PC-9 (cell line): ENCODE measurements around the gene SLC35D1. TPM values are rescaled to one million over a fixed set of nuclear protein-coding genes. Genes with fewer than 3 reads are reported as not detected.

Experiments
- Bru-seq: library from RNA; stranded (reverse); fragments of 400-500 nt; gene quantifications from one replicate; lab custom pipeline; 2021; lab: Mats Ljungman, UMichigan
- BruChase-seq, 2 experiments: library from RNA; stranded (reverse); fragments of 400-500 nt; gene quantifications; one replicate each; lab custom pipeline; 2021; lab: Mats Ljungman, UMichigan
- BruUV-seq: library from RNA; stranded (reverse); fragments of 400-500 nt; replicated peaks from 2 replicates; lab custom pipeline; 2021; lab: Mats Ljungman, UMichigan
- CTCF ChIA-PET: fragments of 300-600 bp; sonication (Branson Sonifier 250); formaldehyde crosslinking; loops from one replicate; lab custom pipeline; 2022; ENCODE audit warnings: antibody characterized with exemption; lab: Charles Lee
- POLR2A ChIA-PET: fragments of 300-600 bp; sonication (Branson Sonifier 250); formaldehyde crosslinking; loops from one replicate; lab custom pipeline; 2022; ENCODE audit warnings: antibody characterized with exemption; ENCODE audit not compliant: unreplicated experiment; lab: Charles Lee
- DNase-seq, 2 experiments: peaks; one replicate each; pipeline versions ENCODE4 v3.0.0 to v3.0.0-alpha.2; 2015 to 2022; ENCODE audit warnings: mixed read lengths in 1 of 2
- H2AFZ ChIP-seq: fragments of 200-600 bp; sonication (generic); 2 replicates; pipeline ENCODE4 v1.8.1; 2017; ENCODE audit warnings: antibody characterized with exemption
- H3F3A ChIP-seq: fragments of 200-600 bp; sonication (generic); 2 replicates; pipeline ENCODE4 v1.8.1; 2017; ENCODE audit warnings: antibody characterized with exemption, mild to moderate bottlenecking, low read depth; ENCODE audit not compliant: insufficient read depth
- H3K27ac ChIP-seq: fragments of 200-600 bp; sonication (generic); 2 replicates; pipeline ENCODE4 v1.6.1; 2016; ENCODE audit warnings: mixed run types
- H3K27me3 ChIP-seq: fragments of 200-600 bp; sonication (generic); 2 replicates; pipeline ENCODE4 v1.6.1; 2016; ENCODE audit warnings: low read depth, mixed run types; ENCODE audit not compliant: insufficient read depth
- H3K36me3 ChIP-seq: fragments of 200-600 bp; sonication (generic); 2 replicates; pipeline ENCODE4 v1.6.1; 2016; ENCODE audit warnings: low read depth, mixed run types
- H3K4me1 ChIP-seq: fragments of 200-600 bp; sonication (generic); replicated peaks from 2 replicates; pipeline ENCODE4 v1.6.1; 2016; ENCODE audit warnings: mixed run types; ENCODE audit not compliant: insufficient read depth
- H3K4me2 ChIP-seq: fragments of 200-600 bp; sonication (generic); 2 replicates; pipeline ENCODE4 v1.6.1; 2017; ENCODE audit warnings: mixed run types
- H3K4me3 ChIP-seq: fragments of 200-600 bp; sonication (generic); 2 replicates; pipeline ENCODE4 v1.6.1; 2016; ENCODE audit warnings: mixed run types
- H3K79me2 ChIP-seq: fragments of 200-600 bp; sonication (generic); 2 replicates; pipeline ENCODE4 v1.6.1; 2017; ENCODE audit warnings: low read depth, mixed run types
- H3K9me2 ChIP-seq: fragments of 200-600 bp; sonication (generic); 2 replicates; pipeline ENCODE4 v1.8.1; 2017; ENCODE audit warnings: mild to moderate bottlenecking; ENCODE audit not compliant: insufficient read depth
- H3K9me3 ChIP-seq: fragments of 200-600 bp; sonication (generic); 2 replicates; pipeline ENCODE4 v1.8.1; 2016; ENCODE audit warnings: low read depth; ENCODE audit not compliant: insufficient read depth
- H4K20me1 ChIP-seq: fragments of 200-600 bp; sonication (generic); 2 replicates; pipeline ENCODE4 v1.8.1; 2017; ENCODE audit not compliant: insufficient read depth
- EZH2 ChIP-seq: fragments of 200-600 bp; sonication (generic); IDR thresholded peaks from 2 replicates; pipeline ENCODE4 v1.8.0; 2017; ENCODE audit warnings: antibody characterized with exemption, low read depth
- intact Hi-C: fragments of 100-400 bp; cut with micrococcal nuclease; formaldehyde crosslinking; loops from one replicate; pipeline ENCODE4 v1.10.0; 2022; ENCODE audit not compliant: unreplicated experiment
- long read RNA-seq: library from polyadenylated mRNA; stranded (forward); transcript quantifications from one replicate; pipeline ENCODE4 v2.0.0, GENCODE V29; 2022
- total RNA-seq: library from RNA; stranded (reverse); gene quantifications from 2 replicates; pipeline ENCODE4 v1.2.3, GENCODE V29; 2021
- TF ChIP-seq, protein P1 (sequence below): fragments of 200-600 bp; sonication (generic); conservative IDR thresholded peaks from 2 replicates; pipeline ENCODE4 v1.6.1; 2017; ENCODE audit warnings: mixed run types, antibody characterized with exemption, mild to moderate bottlenecking, moderate library complexity

The SLC35D1 gene
- total RNA-seq (2.3 and 2.6 TPM in 2 replicates), Bru-seq, nascent RNA (percentile 56 among the genes with signal in this experiment), BruChase-seq, experiment 1, labeled RNA remaining after a 2-hour chase (percentile 54 among the genes with signal in this experiment), BruChase-seq, experiment 2, labeled RNA remaining after a 6-hour chase (percentile 53 among the genes with signal in this experiment)
- long read RNA-seq, partial matches to known transcripts: 0 of 1 reads
- long read RNA-seq, other reads (novel, unspliced or antisense): 1 of 1 reads

DNA sequence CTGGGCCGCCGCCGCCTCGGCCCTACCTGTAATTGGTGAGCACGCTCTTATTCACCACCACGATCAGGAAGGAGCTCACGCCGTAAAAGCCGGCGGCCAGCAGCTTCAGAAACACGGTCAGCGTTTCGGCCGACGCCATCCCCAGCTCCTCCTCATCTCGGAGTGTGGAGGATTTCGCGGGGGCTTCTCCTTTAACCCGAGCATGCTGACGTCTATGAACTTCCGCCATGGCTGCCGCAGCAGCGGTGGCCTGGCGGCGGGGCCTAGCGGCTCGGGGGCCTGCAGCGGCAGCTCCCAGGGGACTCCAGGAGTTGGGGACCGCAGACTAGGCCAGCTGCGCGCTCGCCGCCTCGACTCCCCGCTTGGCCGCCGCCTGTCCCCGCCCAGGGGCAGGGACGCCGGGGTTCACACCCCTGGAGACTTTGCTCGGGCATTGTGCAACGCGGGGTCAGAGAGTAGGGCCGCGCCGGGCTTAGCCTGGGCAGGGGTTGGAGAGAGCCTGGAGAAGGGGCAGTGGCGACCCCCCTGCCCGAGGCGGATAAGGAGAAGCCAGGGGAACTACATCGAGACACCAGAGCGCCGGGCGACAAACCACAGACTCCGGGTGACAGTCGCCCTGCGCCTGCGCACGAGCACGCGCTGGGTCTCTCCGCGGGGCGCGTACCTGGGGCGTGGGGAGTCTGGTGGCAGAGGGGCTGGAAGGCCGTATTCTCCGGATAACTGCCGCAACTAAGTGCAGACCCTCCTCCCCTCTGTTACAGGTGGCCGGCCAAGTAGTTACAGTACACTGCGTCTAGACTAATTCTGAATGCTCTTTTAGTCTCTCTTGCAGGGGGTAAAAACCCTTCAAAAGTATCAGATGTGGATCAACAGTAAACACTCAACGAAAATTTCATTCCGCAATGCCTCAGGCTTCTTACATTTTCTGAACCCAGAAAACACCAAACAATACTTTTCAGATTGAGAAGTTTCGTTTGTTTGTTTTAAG is at the start of gene SLC35D1:
Gene SLC35D1 (minus strand): TSS at position 364 of the 988 bp plus-strand sequence. CDS start 135 bp downstream, at position 229.
- no peaks in the 10 kb centered on the region for H4K20me1 ChIP-seq
- DNase-seq: peak; percentile 37 to 61
- peak within 1 kb of the TSS; percentile 99 for H2AFZ ChIP-seq
- H3K9me3 ChIP-seq: no peaks in the 10 kb centered on the region
- intact Hi-C loops: loop anchor here (2.0 to 10.0 kb wide), 2 partner anchors 129 to 161 kb away; partner anchors contain the start of genes DNAI4 and MIER1
- CTCF ChIA-PET: interaction anchor here (0.6 kb wide), 1 partner anchor 550 kb away, joined by 5 read pairs; no protein-coding TSS in a partner anchor
- no peaks in the 10 kb centered on the region for H3K36me3 ChIP-seq
- peaks cover 13% of the 10 kb centered on the region for H3K4me1 ChIP-seq
- H3K4me2 ChIP-seq: peak within 1 kb of the TSS; percentile 97
- no peaks in the 10 kb centered on the region for H3F3A ChIP-seq
- peaks cover 7% of the 10 kb centered on the region; the same call in 1 of the 2 replicates for H3K79me2 ChIP-seq
- TSS peak; percentile 26 for BruUV-seq
- POLR2A ChIA-PET: interaction anchor here (0.5 to 0.7 kb wide), 3 partner anchors 8 to 115 kb away, joined by 3 to 10 read pairs (median 3); no protein-coding TSS in a partner anchor
- H3K4me3 ChIP-seq: peak within 1 kb of the TSS; percentile 99
- TF ChIP-seq EZH2: no peak
- TF ChIP-seq, protein P1, sequence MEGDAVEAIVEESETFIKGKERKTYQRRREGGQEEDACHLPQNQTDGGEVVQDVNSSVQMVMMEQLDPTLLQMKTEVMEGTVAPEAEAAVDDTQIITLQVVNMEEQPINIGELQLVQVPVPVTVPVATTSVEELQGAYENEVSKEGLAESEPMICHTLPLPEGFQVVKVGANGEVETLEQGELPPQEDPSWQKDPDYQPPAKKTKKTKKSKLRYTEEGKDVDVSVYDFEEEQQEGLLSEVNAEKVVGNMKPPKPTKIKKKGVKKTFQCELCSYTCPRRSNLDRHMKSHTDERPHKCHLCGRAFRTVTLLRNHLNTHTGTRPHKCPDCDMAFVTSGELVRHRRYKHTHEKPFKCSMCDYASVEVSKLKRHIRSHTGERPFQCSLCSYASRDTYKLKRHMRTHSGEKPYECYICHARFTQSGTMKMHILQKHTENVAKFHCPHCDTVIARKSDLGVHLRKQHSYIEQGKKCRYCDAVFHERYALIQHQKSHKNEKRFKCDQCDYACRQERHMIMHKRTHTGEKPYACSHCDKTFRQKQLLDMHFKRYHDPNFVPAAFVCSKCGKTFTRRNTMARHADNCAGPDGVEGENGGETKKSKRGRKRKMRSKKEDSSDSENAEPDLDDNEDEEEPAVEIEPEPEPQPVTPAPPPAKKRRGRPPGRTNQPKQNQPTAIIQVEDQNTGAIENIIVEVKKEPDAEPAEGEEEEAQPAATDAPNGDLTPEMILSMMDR: no peak
- H3K27ac ChIP-seq: peak within 1 kb of the TSS; percentile 41
- no peaks in the 10 kb centered on the region for H3K27me3 ChIP-seq
- no peaks in the 10 kb centered on the region for H3K9me2 ChIP-seq

DNA sequence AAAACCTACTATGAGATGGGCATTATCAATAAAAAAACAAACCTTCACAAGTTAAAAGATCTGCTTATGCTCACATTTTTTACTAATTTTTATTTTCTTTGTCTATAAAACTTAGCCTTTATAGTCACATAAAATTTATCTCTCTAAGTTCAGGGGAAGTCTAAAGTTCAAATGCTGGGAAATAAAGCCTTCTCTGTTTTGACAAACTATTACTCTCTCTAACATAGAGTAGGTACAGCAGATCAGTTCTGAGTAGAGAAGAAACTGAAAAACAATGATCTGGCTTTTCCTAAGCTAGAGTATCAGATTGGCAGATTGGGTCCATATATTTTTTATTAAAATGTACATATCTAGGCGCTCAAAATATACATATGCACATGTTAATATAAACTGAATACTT is 49.6 kb upstream of the SLC35D1 start:
- no peaks in the 10 kb centered on the region for H3K36me3 ChIP-seq
- intact Hi-C loops: no loop called here
- H3K27me3 ChIP-seq: no peaks in the 10 kb centered on the region
- no peaks in the 10 kb centered on the region for H4K20me1 ChIP-seq
- no peak overlapping the region for H3K4me2 ChIP-seq
- H3K9me3 ChIP-seq: no peaks in the 10 kb centered on the region
- H3K4me1 ChIP-seq: no peaks in the 10 kb centered on the region
- DNase-seq: no peak
- H3K4me3 ChIP-seq: no peak overlapping the region
- no peaks in the 10 kb centered on the region for H3K79me2 ChIP-seq
- TF ChIP-seq EZH2: no peak
- TF ChIP-seq, protein P1: no peak
- POLR2A ChIA-PET: no interaction called here
- H2AFZ ChIP-seq: no peak overlapping the region
- BruUV-seq: no TSS peak
- CTCF ChIA-PET: no interaction called here
- H3F3A ChIP-seq: no peaks in the 10 kb centered on the region
- peaks cover 7% of the 10 kb centered on the region for H3K9me2 ChIP-seq
- no peak overlapping the region for H3K27ac ChIP-seq

DNA sequence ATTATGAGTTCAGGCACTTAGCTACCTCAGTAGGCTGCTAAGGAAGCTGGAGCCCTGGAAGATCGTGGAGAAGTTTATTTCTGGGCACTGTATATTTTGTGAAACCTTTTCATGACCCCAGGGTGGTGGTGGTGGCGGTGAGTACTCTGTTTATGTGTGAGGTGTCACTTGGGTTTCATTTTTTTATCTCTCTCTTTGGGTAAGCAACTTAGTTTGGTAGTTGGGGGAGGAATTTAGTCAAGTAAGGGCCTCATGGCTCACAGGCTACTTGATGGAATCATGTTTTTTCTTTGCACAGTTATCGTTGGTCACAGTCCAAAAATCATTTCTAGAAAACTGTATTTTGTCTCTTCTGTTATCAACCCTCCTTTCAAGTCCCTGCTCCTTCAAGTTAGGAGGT is 46.9 kb upstream of the SLC35D1 start:
- Histone ChIP-seq H3K4me1 (no peaks in the 10 kb centered on the region), H3K9me3 (no peaks in the 10 kb centered on the region), H3K79me2 (no peaks in the 10 kb centered on the region), H2AFZ (no peak overlapping the region), H3K36me3 (no peaks in the 10 kb centered on the region), H3K4me3 (no peak overlapping the region), H3F3A (no peaks in the 10 kb centered on the region), H3K4me2 (no peak overlapping the region), H3K27me3 (no peaks in the 10 kb centered on the region), H3K27ac (no peak overlapping the region), H4K20me1 (no peaks in the 10 kb centered on the region), H3K9me2 (peaks cover 7% of the 10 kb centered on the region)
- ChIA-PET CTCF (no interaction called here), POLR2A (no interaction called here)
- no peak for DNase-seq
- TF ChIP-seq, protein P1: no peak
- TF ChIP-seq EZH2: no peak
- BruUV-seq: no TSS peak
- intact Hi-C loops: no loop called here
